MCF 10A (cell line): Measurements from ENCODE around the gene ADGRL2. TPM values are rescaled to one million over a fixed set of nuclear protein-coding genes. Genes with fewer than 3 reads are reported as not detected.

Experiments
- BruUV-seq: library from RNA; stranded (reverse); fragments of 400-500 nt; replicated peaks from 2 replicates; lab custom pipeline; 2021; lab: Mats Ljungman, UMichigan
- CTCF ChIA-PET: fragments of 300-600 bp; sonication (Branson Sonifier 250); formaldehyde crosslinking; extraction: SDS; loops from one replicate; lab custom pipeline; 2021; ENCODE audit warnings: antibody characterized with exemption, inconsistent platforms; lab: Yijun Ruan, JAX
- POLR2A ChIA-PET: fragments of 300-600, 350-650 bp; sonication (Branson Sonifier 250); formaldehyde crosslinking; extraction: SDS; loops from one replicate; lab custom pipeline; 2020; ENCODE audit warnings: antibody characterized with exemption, inconsistent platforms; lab: Yijun Ruan, JAX
- DNase-seq: peaks from one replicate; pipeline ENCODE4 v3.0.0-alpha.2; 2018; ENCODE audit not compliant: unreplicated experiment
- H3K27ac Mint-ChIP-seq: one replicate; pipeline ENCODE4 v1.8.0; 2022; ENCODE audit warnings: mild to moderate bottlenecking, low read depth, mixed read lengths; ENCODE audit not compliant: unreplicated experiment
- H3K27me3 Mint-ChIP-seq: one replicate; pipeline ENCODE4 v1.8.0; 2022; ENCODE audit warnings: mixed read lengths; ENCODE audit not compliant: insufficient read depth, unreplicated experiment
- H3K36me3 Mint-ChIP-seq: one replicate; pipeline ENCODE4 v1.8.0; 2022; ENCODE audit warnings: mild to moderate bottlenecking, moderate library complexity, mixed read lengths; ENCODE audit not compliant: insufficient read depth, unreplicated experiment
- H3K4me1 Mint-ChIP-seq: one replicate; pipeline ENCODE4 v1.8.0; 2022; ENCODE audit warnings: mixed read lengths; ENCODE audit not compliant: insufficient read depth, unreplicated experiment
- H3K4me3 Mint-ChIP-seq: one replicate; pipeline ENCODE4 v1.8.0; 2022; ENCODE audit warnings: mild to moderate bottlenecking, moderate library complexity, mixed read lengths; ENCODE audit not compliant: unreplicated experiment
- H3K9me3 Mint-ChIP-seq: one replicate; pipeline ENCODE4 v1.8.0; 2022; ENCODE audit warnings: mixed read lengths; ENCODE audit not compliant: unreplicated experiment
- intact Hi-C: fragments of 100-400 bp; cut with micrococcal nuclease; formaldehyde crosslinking; loops from 2 replicates; pipeline ENCODE4 v1.14.1; 2022
- total RNA-seq: library from RNA; stranded (reverse); gene quantifications from 2 replicates; pipeline ENCODE4 v1.2.3, GENCODE V29; 2022
- TF ChIP-seq, protein P1 (sequence below): fragments of 200-600 bp; IDR thresholded peaks from one replicate; pipeline ENCODE4 v1.8.0; 2022; ENCODE audit warnings: antibody characterized with exemption, mild to moderate bottlenecking; ENCODE audit not compliant: unreplicated experiment

Gene ADGRL2
- total RNA-seq, 1 experiment from 2014 or later: 3.0 TPM

DNA sequence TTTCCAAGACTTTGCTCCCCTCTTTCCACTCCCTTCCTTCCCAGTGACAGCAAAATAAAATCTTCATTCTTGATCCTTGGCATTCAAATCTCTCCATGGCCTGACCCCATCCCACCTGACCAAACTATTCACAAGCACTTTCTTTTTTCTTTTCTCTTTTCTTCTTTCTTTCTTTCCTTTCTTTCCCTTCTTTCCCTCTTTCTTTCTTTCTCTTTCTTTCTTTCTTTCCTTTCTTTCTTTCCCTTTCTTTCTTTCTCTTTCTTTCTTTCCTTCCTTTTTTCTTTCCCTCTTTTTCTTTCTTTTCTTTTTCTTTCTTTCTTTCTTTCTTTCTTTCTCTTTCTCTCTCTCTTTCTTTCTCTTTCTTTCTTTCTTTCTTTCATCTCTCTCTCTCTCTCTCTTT lies 207.1 kb downstream of the ADGRL2 start:
- no peaks in the 10 kb centered on the region for H3K27me3 Mint-ChIP-seq
- no peaks in the 10 kb centered on the region for H3K9me3 Mint-ChIP-seq
- no peak overlapping the region for H3K27ac Mint-ChIP-seq
- TF ChIP-seq, protein P1, sequence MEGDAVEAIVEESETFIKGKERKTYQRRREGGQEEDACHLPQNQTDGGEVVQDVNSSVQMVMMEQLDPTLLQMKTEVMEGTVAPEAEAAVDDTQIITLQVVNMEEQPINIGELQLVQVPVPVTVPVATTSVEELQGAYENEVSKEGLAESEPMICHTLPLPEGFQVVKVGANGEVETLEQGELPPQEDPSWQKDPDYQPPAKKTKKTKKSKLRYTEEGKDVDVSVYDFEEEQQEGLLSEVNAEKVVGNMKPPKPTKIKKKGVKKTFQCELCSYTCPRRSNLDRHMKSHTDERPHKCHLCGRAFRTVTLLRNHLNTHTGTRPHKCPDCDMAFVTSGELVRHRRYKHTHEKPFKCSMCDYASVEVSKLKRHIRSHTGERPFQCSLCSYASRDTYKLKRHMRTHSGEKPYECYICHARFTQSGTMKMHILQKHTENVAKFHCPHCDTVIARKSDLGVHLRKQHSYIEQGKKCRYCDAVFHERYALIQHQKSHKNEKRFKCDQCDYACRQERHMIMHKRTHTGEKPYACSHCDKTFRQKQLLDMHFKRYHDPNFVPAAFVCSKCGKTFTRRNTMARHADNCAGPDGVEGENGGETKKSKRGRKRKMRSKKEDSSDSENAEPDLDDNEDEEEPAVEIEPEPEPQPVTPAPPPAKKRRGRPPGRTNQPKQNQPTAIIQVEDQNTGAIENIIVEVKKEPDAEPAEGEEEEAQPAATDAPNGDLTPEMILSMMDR: no peak
- no peaks in the 10 kb centered on the region for H3K4me1 Mint-ChIP-seq
- no TSS peak for BruUV-seq
- ChIA-PET POLR2A (no interaction called here), CTCF (no interaction called here)
- no peaks in the 10 kb centered on the region for H3K36me3 Mint-ChIP-seq
- intact Hi-C loops: no loop called here
- H3K4me3 Mint-ChIP-seq: no peak overlapping the region
- no peak for DNase-seq

DNA sequence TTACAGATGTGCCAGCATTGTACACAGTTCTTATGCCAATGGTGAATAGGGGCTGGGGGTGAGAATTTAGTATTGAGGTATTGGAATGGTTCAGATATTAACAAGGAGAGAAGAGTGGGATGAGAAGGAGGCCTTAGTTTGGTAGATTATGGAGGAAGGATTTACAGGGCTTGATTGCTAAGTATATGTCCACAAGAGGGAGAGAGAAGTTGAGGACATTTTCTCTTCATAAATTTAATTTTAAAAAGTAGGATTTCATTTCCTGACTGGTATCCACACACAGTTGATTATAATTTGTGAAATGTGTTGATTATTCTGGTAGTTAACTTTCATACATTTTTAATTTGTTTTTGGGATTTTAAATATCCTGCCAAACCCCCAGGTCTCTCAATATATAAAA lies 213.0 kb downstream of the ADGRL2 start:
- Mint-ChIP-seq H3K9me3 (no peaks in the 10 kb centered on the region), H3K27ac (no peak overlapping the region), H3K4me3 (no peak overlapping the region), H3K4me1 (no peaks in the 10 kb centered on the region), H3K36me3 (no peaks in the 10 kb centered on the region), H3K27me3 (no peaks in the 10 kb centered on the region)
- TF ChIP-seq, protein P1: no peak
- no TSS peak for BruUV-seq
- CTCF ChIA-PET: no interaction called here
- POLR2A ChIA-PET: no interaction called here
- no peak for DNase-seq
- intact Hi-C loops: no loop called here

DNA sequence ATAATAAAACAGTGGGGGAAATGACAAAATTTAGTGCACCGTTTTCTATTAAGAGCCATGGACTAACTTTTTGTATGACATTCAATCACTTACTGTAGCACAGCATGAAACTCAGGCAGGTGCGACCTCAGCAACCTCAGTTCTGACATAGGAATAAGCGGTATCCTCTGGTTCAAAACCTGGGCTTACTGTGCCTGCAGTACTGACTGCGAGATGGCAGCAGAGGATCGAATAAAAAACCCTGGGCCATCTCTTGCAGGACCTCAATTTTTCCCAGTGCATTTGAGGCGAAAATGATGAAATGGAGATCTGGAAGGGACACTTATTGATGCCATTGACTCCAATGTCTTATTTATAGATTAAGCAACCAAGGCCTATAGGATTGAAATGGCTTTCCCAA lies 214.7 kb downstream of the ADGRL2 start:
- no peak for DNase-seq
- H3K36me3 Mint-ChIP-seq: no peaks in the 10 kb centered on the region

DNA sequence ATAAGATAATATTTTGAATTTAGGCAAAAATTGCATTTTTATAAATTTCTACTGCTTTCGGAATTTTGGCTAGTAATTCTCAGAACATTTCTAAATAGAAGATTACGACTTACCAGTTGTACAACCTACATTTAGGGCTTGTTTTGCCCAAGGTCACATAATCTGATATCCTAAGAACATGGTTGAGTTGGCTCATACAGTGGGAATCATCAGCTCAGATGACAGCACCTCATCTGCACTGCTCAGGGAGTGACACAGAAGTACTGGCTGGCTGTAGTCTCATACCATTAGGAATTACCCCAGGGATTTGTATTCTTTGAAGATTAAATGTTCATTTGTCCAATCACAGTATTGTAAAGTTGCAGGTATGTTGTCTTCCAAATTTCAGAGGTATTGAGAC lies 217.6 kb downstream of the ADGRL2 start:
- BruUV-seq: no TSS peak
- Mint-ChIP-seq H3K4me3 (no peak overlapping the region), H3K4me1 (no peaks in the 10 kb centered on the region), H3K9me3 (no peaks in the 10 kb centered on the region), H3K27me3 (no peaks in the 10 kb centered on the region), H3K36me3 (no peaks in the 10 kb centered on the region), H3K27ac (no peak overlapping the region)
- no peak for DNase-seq
- ChIA-PET CTCF (interaction anchor here (0.6 kb wide), 2 partner anchors 169 to 203 kb away, joined by 3 to 6 read pairs; no protein-coding TSS in a partner anchor), POLR2A (no interaction called here)
- intact Hi-C loops: no loop called here
- TF ChIP-seq, protein P1: no peak

More for the DNA sequence above, 214.7 kb downstream of the ADGRL2 start:
- intact Hi-C loops: no loop called here
- Mint-ChIP-seq H3K27ac (no peak overlapping the region), H3K4me3 (no peak overlapping the region), H3K4me1 (no peaks in the 10 kb centered on the region), H3K9me3 (no peaks in the 10 kb centered on the region), H3K27me3 (no peaks in the 10 kb centered on the region)
- CTCF ChIA-PET: no interaction called here
- BruUV-seq: no TSS peak
- TF ChIP-seq, protein P1: no peak
- POLR2A ChIA-PET: no interaction called here
